ENCODE data around the gene TARBP2. TPM values are rescaled to one million over a fixed set of nuclear protein-coding genes. Genes with fewer than 3 reads are reported as not detected.

TARBP2 gene
- total RNA-seq, 1 experiment from 2014 or later, result 47.8 TPM

GRCh38 chr12:53456654-53457366 lies 44.3 kb upstream of the TARBP2 start:
- CTCF ChIA-PET, result no interaction called here
- no peaks in the 10 kb centered on the region for H3K9me3 ChIP-seq (ENCODE audit: insufficient read depth, low read depth)
- peaks cover 13% of the 10 kb centered on the region for H3K4me1 ChIP-seq (replicated peaks; ENCODE audit: insufficient read depth)
- no TSS peak for BruUV-seq (replicated peaks)
- H3K4me3 ChIP-seq, result no peak overlapping the region
- H2AFZ ChIP-seq, result no peak overlapping the region
- H3K36me3 ChIP-seq (ENCODE audit: low read depth), result peaks cover 82% of the 10 kb centered on the region
- H3K4me2 ChIP-seq, result no peak overlapping the region
- H3K27me3 ChIP-seq (ENCODE audit: insufficient read depth, low read depth), result no peaks in the 10 kb centered on the region
- peaks cover 93% of the 10 kb centered on the region for H4K20me1 ChIP-seq (ENCODE audit: insufficient read depth)
- H3F3A ChIP-seq (ENCODE audit: insufficient read depth, low read depth), result peaks cover 76% of the 10 kb centered on the region
- no peak for DNase-seq
- no peak overlapping the region for H3K27ac ChIP-seq
- intact Hi-C loops (cut with micrococcal nuclease; ENCODE audit: unreplicated experiment), result no loop called here
- POLR2A ChIA-PET (ENCODE audit: unreplicated experiment), result interaction anchor here (0.7 kb wide), 1 partner anchor 18 kb away, joined by 4 read pairs; no protein-coding TSS in a partner anchor
- no peaks in the 10 kb centered on the region for H3K9me2 ChIP-seq (ENCODE audit: insufficient read depth)
- TF ChIP-seq EZH2 (IDR thresholded peaks at IDR 0.05; ENCODE audit: low read depth) (no peak), CTCF (conservative IDR thresholded peaks at IDR 0.05) (no peak)
- H3K79me2 ChIP-seq (ENCODE audit: low read depth), result peaks cover 97% of the 10 kb centered on the region

- Histone ChIP-seq H3K4me1 (replicated peaks; ENCODE audit: insufficient read depth) (peaks cover 3% of the 10 kb centered on the region; the same call in 1 of the 2 replicates), H3K4me3 (no peak overlapping the region), H4K20me1 (ENCODE audit: insufficient read depth) (peaks cover 99% of the 10 kb centered on the region), H3K4me2 (no peak overlapping the region), H3K79me2 (ENCODE audit: low read depth) (peaks cover 94% of the 10 kb centered on the region), H3K9me3 (ENCODE audit: insufficient read depth, low read depth) (no peaks in the 10 kb centered on the region), H3K9me2 (ENCODE audit: insufficient read depth) (no peaks in the 10 kb centered on the region), H3K36me3 (ENCODE audit: low read depth) (peaks cover 95% of the 10 kb centered on the region), H3F3A (ENCODE audit: insufficient read depth, low read depth) (peaks cover 86% of the 10 kb centered on the region), H3K27ac (no peak overlapping the region), H2AFZ (no peak overlapping the region), H3K27me3 (ENCODE audit: insufficient read depth, low read depth) (no peaks in the 10 kb centered on the region)
- no peak for DNase-seq
- TF ChIP-seq EZH2 (IDR thresholded peaks at IDR 0.05; ENCODE audit: low read depth) (no peak), CTCF (conservative IDR thresholded peaks at IDR 0.05) (no peak)
- ChIA-PET POLR2A (ENCODE audit: unreplicated experiment) (interaction anchor here (0.7 kb wide), 1 partner anchor 38 kb away, joined by 16 read pairs; no protein-coding TSS in a partner anchor), CTCF (no interaction called here)
- no TSS peak for BruUV-seq (replicated peaks)
- intact Hi-C loops (cut with micrococcal nuclease; ENCODE audit: unreplicated experiment), result no loop called here
Observed at GRCh38 chr12:53459097-53459496, 42.0 kb upstream of the TARBP2 start.

- no peaks in the 10 kb centered on the region for H3K9me2 ChIP-seq (ENCODE audit: insufficient read depth)
- CTCF ChIA-PET, result no interaction called here
- POLR2A ChIA-PET (ENCODE audit: unreplicated experiment), result no interaction called here
- H3K4me1 ChIP-seq (replicated peaks; ENCODE audit: insufficient read depth), result no peaks in the 10 kb centered on the region
- peaks cover 79% of the 10 kb centered on the region for H3K79me2 ChIP-seq (ENCODE audit: low read depth)
- no peak overlapping the region for H3K4me2 ChIP-seq
- H3K9me3 ChIP-seq (ENCODE audit: insufficient read depth, low read depth), result no peaks in the 10 kb centered on the region
- BruUV-seq (replicated peaks), result no TSS peak
- H3K36me3 ChIP-seq (ENCODE audit: low read depth), result peaks cover 87% of the 10 kb centered on the region
- peaks cover 97% of the 10 kb centered on the region for H4K20me1 ChIP-seq (ENCODE audit: insufficient read depth)
- no peak overlapping the region for H3K4me3 ChIP-seq
- H3K27ac ChIP-seq, result no peak overlapping the region
- TF ChIP-seq EZH2 (IDR thresholded peaks at IDR 0.05; ENCODE audit: low read depth) (no peak), CTCF (conservative IDR thresholded peaks at IDR 0.05) (no peak)
- no peaks in the 10 kb centered on the region for H3K27me3 ChIP-seq (ENCODE audit: insufficient read depth, low read depth)
- intact Hi-C loops (cut with micrococcal nuclease; ENCODE audit: unreplicated experiment), result no loop called here
- DNase-seq, result no peak
- peaks cover 81% of the 10 kb centered on the region for H3F3A ChIP-seq (ENCODE audit: insufficient read depth, low read depth)
- H2AFZ ChIP-seq, result no peak overlapping the region
Observed at GRCh38 chr12:53461059-53461458, 40.0 kb upstream of the TARBP2 start.

Data from PC-9 (cell line).